ENCODE results near the gene PROCR.
"Not testable (repeated sequence)": the region's sequence is repeated elsewhere in the genome, so short reads cannot be mapped to it uniquely, and the experiment has no call there.

DNA sequence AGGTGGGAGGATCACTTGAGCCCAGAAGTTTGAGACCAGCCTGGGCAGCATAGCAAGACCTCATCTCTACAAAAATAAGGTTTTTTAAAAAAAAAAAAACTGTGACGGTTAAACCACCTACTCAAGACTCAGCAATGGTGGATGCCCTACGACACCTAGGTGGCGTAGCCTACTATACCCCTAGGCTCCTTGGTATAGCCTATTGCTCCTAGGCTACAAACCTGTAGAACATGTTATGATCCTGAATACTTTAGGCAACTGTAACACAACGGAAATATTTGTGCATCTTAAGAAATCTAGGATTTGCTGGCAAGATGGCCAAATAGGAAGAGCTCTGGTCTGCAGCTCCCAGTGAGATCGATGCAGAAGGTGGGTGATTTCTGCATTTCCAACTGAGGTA lies 11.5 kb upstream of the PROCR start:
- TF ChIP-seq CTCF (IDR thresholded peaks at IDR 0.05; ENCODE audit: low read depth, low read length, poor library complexity, severe bottlenecking); EZH2phosphoT487 (IDR thresholded peaks at IDR 0.05; ENCODE audit: borderline replicate concordance, low read length): not testable (repeated sequence)
